A549 (cell line): ENCODE measurements around the gene NKAIN2. TPM values are rescaled to one million over a fixed set of nuclear protein-coding genes. Genes with fewer than 3 reads are reported as not detected.
"Not testable (repeated sequence)": the region's sequence is repeated elsewhere in the genome, so short reads cannot be mapped to it uniquely, and the experiment has no call there.

Source experiments
- ATAC-seq, 2 experiments: fragments of 200-7000 bp in 1 of 2; fragments of >200 bp in 1 of 2; cut with Nextera tagmentation in 1 of 2; cut with Tn5 transposase in 1 of 2; 3 replicates each; pipeline versions ENCODE4 v1.8.0 to v1.9.1; 2018 to 2020; ENCODE audit warnings: mild to moderate bottlenecking in 1 of 2, moderate library complexity in 1 of 2
- CTCF ChIA-PET: fragments of 300-600 bp; sonication (Branson Sonifier 250); formaldehyde crosslinking; extraction: SDS; loops from one replicate; lab custom pipeline; 2021; ENCODE audit warnings: antibody characterized with exemption, inconsistent platforms; lab: Yijun Ruan, JAX
- POLR2A ChIA-PET: fragments of 350-600 bp; formaldehyde crosslinking; extraction: SDS; loops from one replicate; lab custom pipeline; 2021; ENCODE audit warnings: antibody characterized with exemption, inconsistent platforms; lab: Yijun Ruan, JAX
- DNase-seq, 2 experiments: peaks; one replicate each; pipeline versions ENCODE4 v3.0.0 to v3.0.0-alpha.2; 2011 to 2016; ENCODE audit warnings: low read depth in 1 of 2, low spot score in 1 of 2
- FAIRE-seq: peaks from 2 replicates; lab custom pipeline; 2011; peaks lifted over from hg19 to GRCh38; lab: Jason Lieb, UNC
- H3K27ac ChIP-seq, 2 experiments: fragments of >200 bp; sonication (Bioruptor Twin); formaldehyde crosslinking; 3 replicates each; pipeline ENCODE4 v1.5.1; 2016 to 2017
- H3K4me1 ChIP-seq: fragments of >200 bp; sonication (Bioruptor Twin); formaldehyde crosslinking; 3 replicates; pipeline ENCODE4 v1.6.1; 2016
- H3K4me2 ChIP-seq: fragments of >200 bp; sonication (Bioruptor Twin); formaldehyde crosslinking; 3 replicates; pipeline ENCODE4 v1.6.1; 2016
- H3K4me3 ChIP-seq: fragments of >200 bp; sonication (Bioruptor Twin); formaldehyde crosslinking; 3 replicates; pipeline ENCODE4 v1.5.1; 2016
- H3K9me3 ChIP-seq: fragments of >200 bp; sonication (Bioruptor Twin); formaldehyde crosslinking; 3 replicates; pipeline ENCODE4 v1.6.1; 2016
- BHLHE40 ChIP-seq: IDR thresholded peaks from 2 replicates; pipeline ENCODE4 v1.6.1; 2012; ENCODE audit warnings: low read depth, low read length, inconsistent platforms
- CEBPB ChIP-seq, 2 experiments: fragments of >200 bp in 1 of 2; sonication (Bioruptor Twin) in 1 of 2; formaldehyde crosslinking in 1 of 2; IDR thresholded peaks; 2 replicates each; pipeline ENCODE4 v1.6.1; 2012 to 2016
- E2F6 ChIP-seq: IDR thresholded peaks from 2 replicates; pipeline ENCODE4 v1.6.1; 2012; ENCODE audit warnings: low read depth, borderline replicate concordance
- EHMT2 ChIP-seq: fragments of 200-600 bp; sonication (generic); IDR thresholded peaks from 2 replicates; pipeline ENCODE4 v1.6.1; 2016; ENCODE audit warnings: antibody characterized with exemption, low read depth, mild to moderate bottlenecking, moderate library complexity
- FOXS1 ChIP-seq: fragments of 250-450 bp; sonication (Bioruptor Pico); IDR thresholded peaks from 2 replicates; pipeline ENCODE4 v1.5.0; 2020; ENCODE audit warnings: mild to moderate bottlenecking, moderate library complexity
- GATA3 ChIP-seq: IDR thresholded peaks from 2 replicates; pipeline ENCODE4 v1.6.1; 2012; ENCODE audit warnings: borderline replicate concordance
- HOXB13 ChIP-seq: fragments of 250-450 bp; sonication (Bioruptor Pico); IDR thresholded peaks from 2 replicates; pipeline ENCODE4 v1.5.0; 2020; ENCODE audit warnings: low read depth, mild to moderate bottlenecking, moderate library complexity
- HOXB5 ChIP-seq: fragments of 250-450 bp; sonication (Bioruptor Pico); IDR thresholded peaks from 2 replicates; pipeline ENCODE4 v1.5.0; 2020; ENCODE audit warnings: mild to moderate bottlenecking, moderate library complexity
- MAFK ChIP-seq: fragments of 450-650 bp; IDR thresholded peaks from 2 replicates; pipeline ENCODE4 v1.6.1; 2014; ENCODE audit not compliant: partially characterized antibody
- MAX ChIP-seq: IDR thresholded peaks from 2 replicates; pipeline ENCODE4 v1.6.1; 2012
- MYC ChIP-seq: IDR thresholded peaks from 2 replicates; pipeline ENCODE4 v1.6.1; 2012; ENCODE audit warnings: mild to moderate bottlenecking, inconsistent platforms, low read length, improper control_type of control experiment, borderline replicate concordance
- NFE2L2 ChIP-seq: fragments of 150-350 bp; conservative IDR thresholded peaks from 2 replicates; pipeline ENCODE4 v1.6.1; 2014; ENCODE audit warnings: low read length
- PBX3 ChIP-seq: IDR thresholded peaks from 2 replicates; pipeline ENCODE4 v1.6.1; 2012
- POLR2AphosphoS2 ChIP-seq: conservative IDR thresholded peaks from 2 replicates; pipeline ENCODE4 v1.6.1; 2012; ENCODE audit warnings: low read length, improper control_type of control experiment, inconsistent platforms
- RFX5 ChIP-seq: fragments of 450-650 bp; IDR thresholded peaks from 2 replicates; pipeline ENCODE4 v1.7.1; 2014; ENCODE audit warnings: antibody characterized with exemption, mild to moderate bottlenecking, moderate library complexity
- SMC3 ChIP-seq: fragments of >200 bp; sonication (Bioruptor Twin); formaldehyde crosslinking; IDR thresholded peaks from 3 replicates; pipeline ENCODE4 v1.6.1; 2018; ENCODE audit warnings: inconsistent platforms
- WGBS: methylation state at CpG from one replicate; pipeline ENCODE4 v1.1.6; 2017; ENCODE audit errors: missing lambda C conversion rate; 5-methylcytosine and 5-hydroxymethylcytosine counted together
- polyA plus RNA-seq, 4 experiments: library from polyadenylated mRNA; depleted of rRNA in 3 of 4; stranded (reverse); fragments of >200 nt; fragmentation: RNase III in 1 of 4; extraction: RNeasy Plus Mini Kit Qiagen cat#74134 plus additional on column Dnase treatment in 1 of 4; gene quantifications; 2 replicates in 3 of 4; 3 replicates in 1 of 4; pipeline ENCODE4 v1.2.3, GENCODE V29; 2011 to 2017

Gene NKAIN2
- polyA plus RNA-seq, 2 of the 4 experiments (the other 2 are of a cell fraction): not detected

- ChIA-PET POLR2A (no interaction called here), CTCF (no interaction called here)
- TF ChIP-seq NFE2L2 (no peak), HOXB13 (CRISPR knock-in tag) (no peak), RFX5 (no peak)
- no peaks in the 10 kb centered on the region for H3K4me1 ChIP-seq
- H3K9me3 ChIP-seq: no peaks in the 10 kb centered on the region
- no peak for FAIRE-seq
- 15% methylated on average over 2 of the region's 2 CpGs for WGBS
- H3K4me2 ChIP-seq: no peak overlapping the region
- H3K4me3 ChIP-seq: no peak overlapping the region
- DNase-seq: no peak
- no peak overlapping the region for H3K27ac ChIP-seq
- ATAC-seq: no peak
These were observed 596.8 kb downstream of the NKAIN2 start for GRCh38 chr6:124400261-124400999.

- ATAC-seq, H3K4me1 ChIP-seq, H3K9me3 ChIP-seq, H3K27ac ChIP-seq, H3K4me2 ChIP-seq, POLR2A ChIA-PET, H3K4me3 ChIP-seq, DNase-seq, FAIRE-seq, CTCF ChIA-PET: not testable (repeated sequence)
- 8% methylated on average over 4 of the region's 4 CpGs for WGBS
These were observed 606.8 kb downstream of the NKAIN2 start for GRCh38 chr6:124410425-124410824.

- FAIRE-seq, H3K4me1 ChIP-seq, H3K27ac ChIP-seq, H3K4me2 ChIP-seq, DNase-seq, ATAC-seq, CTCF ChIA-PET, H3K4me3 ChIP-seq, H3K9me3 ChIP-seq, POLR2A ChIA-PET: not testable (repeated sequence)
- 20% methylated on average over 3 of the region's 10 CpGs for WGBS
These were observed 609.0 kb downstream of the NKAIN2 start for GRCh38 chr6:124412657-124413056.

GRCh38 chr6:124420116-124420840 is 616.6 kb downstream of the NKAIN2 start:
- 31% methylated on average over 4 of the region's 4 CpGs for WGBS
- FAIRE-seq: no peak
- H3K9me3 ChIP-seq: no peaks in the 10 kb centered on the region
- TF ChIP-seq POLR2AphosphoS2: no peak
- TF ChIP-seq GATA3: no peak
- no peak for TF ChIP-seq FOXS1 (CRISPR knock-in tag)
- no peak for TF ChIP-seq MAFK
- no peak for TF ChIP-seq BHLHE40
- no peak for TF ChIP-seq PBX3
- TF ChIP-seq, all 56 proteins: peak for 0
- no peak overlapping the region for H3K4me2 ChIP-seq
- no peak overlapping the region for H3K4me3 ChIP-seq
- ChIA-PET POLR2A (no interaction called here), CTCF (no interaction called here)
- DNase-seq: no peak
- ATAC-seq: no peak
- no peaks in the 10 kb centered on the region for H3K4me1 ChIP-seq
- no peak overlapping the region for H3K27ac ChIP-seq

- POLR2A ChIA-PET: no interaction called here
- no peak for TF ChIP-seq MAX
- TF ChIP-seq MYC: no peak
- no peak for TF ChIP-seq FOXS1 (CRISPR knock-in tag)
- TF ChIP-seq EHMT2: no peak
- no peak for TF ChIP-seq E2F6
- TF ChIP-seq SMC3: no peak
- no peak for TF ChIP-seq HOXB13 (CRISPR knock-in tag)
- no peak for TF ChIP-seq CEBPB (IDR thresholded peaks at IDR 0.05)
- no peak for TF ChIP-seq HOXB5 (CRISPR knock-in tag)
- no peak for TF ChIP-seq PBX3
These were observed 620.0 kb downstream of the NKAIN2 start for GRCh38 chr6:124423621-124424020.

More at GRCh38 chr6:124423621-124424020, 620.0 kb downstream of the NKAIN2 start:
- Histone ChIP-seq H3K4me2 (no peak overlapping the region), H3K4me3 (no peak overlapping the region), H3K4me1 (no peaks in the 10 kb centered on the region), H3K9me3 (no peaks in the 10 kb centered on the region), H3K27ac (no peak overlapping the region)
- CTCF ChIA-PET: no interaction called here
- FAIRE-seq: no peak
- DNase-seq: no peak
- WGBS: 3% methylated on average over 1 of the region's 1 CpG
- no peak for ATAC-seq
